ENCODE data around the gene TMEM238. TPM values are rescaled to one million over a fixed set of nuclear protein-coding genes. Genes with fewer than 3 reads are reported as not detected.

TMEM238 gene
- total and polyA plus RNA-seq, 10 donors: 0.17 to 8.8 (median 4.9) TPM; not detected in 1

DNA sequence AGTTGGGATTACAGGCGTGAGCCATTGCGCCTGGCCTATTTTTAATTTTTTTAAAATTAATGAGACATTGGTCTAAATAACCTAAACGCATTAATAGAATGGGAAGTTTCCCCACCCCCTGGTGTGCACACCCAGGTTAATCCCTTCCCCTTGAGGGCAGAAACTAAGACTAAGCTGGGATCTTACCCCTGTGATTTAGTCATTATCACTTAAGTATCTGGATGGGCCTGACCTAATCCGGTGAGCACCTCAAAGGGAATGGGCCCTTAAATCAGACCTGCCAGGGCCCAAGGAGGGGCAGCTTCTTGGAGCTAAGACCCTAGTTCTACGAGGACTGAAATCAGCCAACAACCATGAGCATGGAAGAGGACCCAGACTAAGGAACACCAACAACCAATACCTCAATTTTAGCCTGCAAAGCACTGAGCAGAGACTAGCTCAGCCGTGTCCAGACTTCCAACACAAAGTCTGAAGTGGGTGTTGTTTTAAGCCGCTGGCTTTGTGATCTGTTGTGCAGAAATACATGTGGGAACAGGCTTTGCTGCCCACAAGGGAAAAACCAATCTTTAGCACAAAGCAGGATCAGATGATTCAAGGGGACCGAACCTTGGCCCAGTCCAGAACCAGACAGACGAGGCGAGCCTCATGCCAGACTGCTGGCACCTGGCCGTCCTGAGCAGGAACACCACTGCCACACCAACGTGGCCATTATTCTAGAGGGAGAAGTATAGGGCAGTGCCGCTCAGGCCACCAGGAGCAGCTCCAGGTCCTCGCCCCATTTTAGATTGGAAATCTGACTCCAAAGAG, 16.4 kb upstream of the TMEM238 start:
- H3K4me1 ChIP-seq: peaks cover 0 to 47% (median 3%) of the 10 kb centered on the region in 6 donors
- intact Hi-C loops (cut with DNase I; ENCODE audit: low total_unique reads): no loop called here

DNA sequence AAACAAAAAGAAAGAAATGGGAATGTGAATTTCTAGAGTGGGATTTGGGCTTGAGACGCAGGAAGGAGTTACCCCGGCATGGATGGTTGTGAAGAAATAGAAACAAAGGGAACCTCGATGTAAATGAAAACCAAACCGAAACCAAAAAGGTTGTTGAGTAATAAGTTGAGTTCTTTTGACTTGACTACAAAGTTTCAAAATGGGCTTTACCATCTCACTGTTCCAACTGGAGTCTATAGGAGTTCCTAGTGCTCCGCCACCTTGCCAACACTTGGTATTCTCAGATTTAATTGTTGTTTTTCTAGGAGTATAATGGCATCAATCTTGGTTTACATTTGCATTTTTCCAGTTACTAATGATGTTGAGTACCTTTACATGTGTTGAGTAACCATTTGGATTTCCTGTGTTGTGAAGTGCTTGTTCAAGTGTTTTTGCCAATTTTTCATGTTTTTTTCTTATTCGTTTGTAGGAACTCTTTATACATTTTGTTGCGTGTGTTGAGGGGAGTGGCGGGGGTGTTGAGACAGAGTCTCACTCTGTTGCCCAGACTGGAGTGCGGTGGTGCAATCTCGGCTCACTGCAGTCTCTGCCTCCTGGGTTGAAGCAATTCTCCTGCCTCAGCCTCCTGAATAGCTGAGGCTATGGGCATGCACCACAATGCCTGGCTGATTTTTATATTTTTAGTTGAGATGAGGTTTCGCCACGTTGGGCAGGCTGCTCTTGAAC, 14.3 kb upstream of the TMEM238 start:
- peaks cover 0 to 29% (median 2%) of the 10 kb centered on the region in 6 donors for H3K4me1 ChIP-seq
- no peaks in the 10 kb centered on the region for H3K27me3 ChIP-seq (replicated peaks in 1 of 7)
- no peak for DNase-seq
- H3K4me3 ChIP-seq: peak overlapping the region in 1 of 8 donors; percentile 10
- intact Hi-C loops (cut with DNase I; ENCODE audit: low total_unique reads): no loop called here
- TF ChIP-seq POLR2AphosphoS5 (IDR thresholded peaks at IDR 0.05): no peak
- WGBS, 5 donors: 44 to 84% (median 62%) methylated on average over 12 of the region's 12 CpGs
- peak overlapping the region in 6 of 8 donors; percentile 9 to 81 (median 63) for H3K27ac ChIP-seq
- H3K9me3 ChIP-seq: no peaks in the 10 kb centered on the region
- peaks cover 0 to 39% (median 30%) of the 10 kb centered on the region in 6 donors for H3K36me3 ChIP-seq

More for the DNA sequence above, 16.4 kb upstream of the TMEM238 start:
- WGBS, 5 donors: 89 to 96% (median 92%) methylated on average over 14 of the region's 14 CpGs
- TF ChIP-seq POLR2A (IDR thresholded peaks at IDR 0.05): no peak
- peak in 2 of 3 donors; percentile 19 to 35 for TF ChIP-seq POLR2AphosphoS5 (IDR thresholded peaks at IDR 0.05)
- Histone ChIP-seq H3K27ac (no peak overlapping the region), H3K9me3 (no peaks in the 10 kb centered on the region), H3K27me3 (replicated peaks in 1 of 7) (no peaks in the 10 kb centered on the region), H3K4me3 (no peak overlapping the region), H3K36me3 (peaks cover 0 to 60% (median 38%) of the 10 kb centered on the region in 6 donors)
- no peak for DNase-seq

DNA sequence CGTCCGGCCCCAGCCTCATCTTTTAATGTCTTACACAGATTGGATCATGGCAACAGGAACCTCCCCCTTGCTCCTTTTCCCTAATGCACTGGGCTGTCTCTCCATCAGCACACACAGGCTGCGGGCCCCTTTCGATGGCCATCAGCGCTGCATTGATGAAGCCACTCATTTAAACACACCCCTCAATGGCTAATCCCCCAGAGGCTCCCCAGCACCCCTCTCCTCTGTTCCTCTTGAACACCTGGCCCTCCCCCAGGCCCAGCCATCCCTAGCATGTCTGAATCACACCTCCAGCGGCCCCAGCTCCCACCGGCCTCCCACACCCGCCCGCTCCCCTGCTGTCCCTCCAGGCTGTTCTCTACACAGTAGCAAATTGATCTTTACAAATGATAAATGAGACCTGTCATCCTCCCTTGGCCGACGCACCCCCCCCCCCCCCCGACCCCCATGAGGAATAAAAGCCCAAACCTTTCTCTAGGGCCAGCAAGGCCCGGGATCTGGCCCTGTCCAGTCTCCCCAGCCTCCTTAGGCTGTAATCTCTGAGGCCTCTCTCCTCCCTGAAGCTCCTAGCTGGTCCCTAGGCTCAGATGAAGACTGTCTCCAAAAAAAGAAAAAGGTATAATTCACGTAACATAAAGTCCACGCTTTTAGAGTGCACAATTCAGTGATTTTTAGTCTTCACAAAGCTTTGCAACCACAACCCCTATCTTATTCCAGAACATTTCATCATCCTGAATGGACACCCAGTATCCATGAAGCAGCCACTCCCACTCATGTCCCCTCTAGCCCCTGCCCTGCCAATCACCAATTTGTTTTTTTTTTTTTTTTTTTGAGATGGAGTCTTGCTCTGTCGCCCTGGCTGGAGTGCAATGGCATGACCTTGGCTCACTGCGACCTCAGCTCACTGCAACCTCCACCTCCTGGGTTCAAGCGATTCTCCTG, 9.0 kb upstream of the TMEM238 start:
- Histone ChIP-seq H3K27me3 (replicated peaks in 1 of 7) (no peaks in the 10 kb centered on the region), H3K36me3 (peaks cover 4 to 48% (median 34%) of the 10 kb centered on the region in 6 donors), H3K9me3 (no peaks in the 10 kb centered on the region), H3K27ac (no peak overlapping the region), H3K4me1 (peaks cover 14 to 38% (median 26%) of the 10 kb centered on the region in 6 donors), H3K4me3 (no peak overlapping the region)
- no peak for DNase-seq
- 81 to 88% (median 85%) methylated on average over 18 of the region's 18 CpGs for WGBS, 5 donors
- intact Hi-C loops (cut with DNase I; ENCODE audit: low total_unique reads): no loop called here
- TF ChIP-seq, protein P1, sequence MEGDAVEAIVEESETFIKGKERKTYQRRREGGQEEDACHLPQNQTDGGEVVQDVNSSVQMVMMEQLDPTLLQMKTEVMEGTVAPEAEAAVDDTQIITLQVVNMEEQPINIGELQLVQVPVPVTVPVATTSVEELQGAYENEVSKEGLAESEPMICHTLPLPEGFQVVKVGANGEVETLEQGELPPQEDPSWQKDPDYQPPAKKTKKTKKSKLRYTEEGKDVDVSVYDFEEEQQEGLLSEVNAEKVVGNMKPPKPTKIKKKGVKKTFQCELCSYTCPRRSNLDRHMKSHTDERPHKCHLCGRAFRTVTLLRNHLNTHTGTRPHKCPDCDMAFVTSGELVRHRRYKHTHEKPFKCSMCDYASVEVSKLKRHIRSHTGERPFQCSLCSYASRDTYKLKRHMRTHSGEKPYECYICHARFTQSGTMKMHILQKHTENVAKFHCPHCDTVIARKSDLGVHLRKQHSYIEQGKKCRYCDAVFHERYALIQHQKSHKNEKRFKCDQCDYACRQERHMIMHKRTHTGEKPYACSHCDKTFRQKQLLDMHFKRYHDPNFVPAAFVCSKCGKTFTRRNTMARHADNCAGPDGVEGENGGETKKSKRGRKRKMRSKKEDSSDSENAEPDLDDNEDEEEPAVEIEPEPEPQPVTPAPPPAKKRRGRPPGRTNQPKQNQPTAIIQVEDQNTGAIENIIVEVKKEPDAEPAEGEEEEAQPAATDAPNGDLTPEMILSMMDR (IDR thresholded peaks at IDR 0.05 in 8 of 11, conservative IDR thresholded peaks at IDR 0.05 in 3 of 11): no peak
- TF ChIP-seq POLR2A (IDR thresholded peaks at IDR 0.05) (no peak), POLR2AphosphoS5 (IDR thresholded peaks at IDR 0.05) (peak in 1 of 3 donors; percentile 1)

DNA sequence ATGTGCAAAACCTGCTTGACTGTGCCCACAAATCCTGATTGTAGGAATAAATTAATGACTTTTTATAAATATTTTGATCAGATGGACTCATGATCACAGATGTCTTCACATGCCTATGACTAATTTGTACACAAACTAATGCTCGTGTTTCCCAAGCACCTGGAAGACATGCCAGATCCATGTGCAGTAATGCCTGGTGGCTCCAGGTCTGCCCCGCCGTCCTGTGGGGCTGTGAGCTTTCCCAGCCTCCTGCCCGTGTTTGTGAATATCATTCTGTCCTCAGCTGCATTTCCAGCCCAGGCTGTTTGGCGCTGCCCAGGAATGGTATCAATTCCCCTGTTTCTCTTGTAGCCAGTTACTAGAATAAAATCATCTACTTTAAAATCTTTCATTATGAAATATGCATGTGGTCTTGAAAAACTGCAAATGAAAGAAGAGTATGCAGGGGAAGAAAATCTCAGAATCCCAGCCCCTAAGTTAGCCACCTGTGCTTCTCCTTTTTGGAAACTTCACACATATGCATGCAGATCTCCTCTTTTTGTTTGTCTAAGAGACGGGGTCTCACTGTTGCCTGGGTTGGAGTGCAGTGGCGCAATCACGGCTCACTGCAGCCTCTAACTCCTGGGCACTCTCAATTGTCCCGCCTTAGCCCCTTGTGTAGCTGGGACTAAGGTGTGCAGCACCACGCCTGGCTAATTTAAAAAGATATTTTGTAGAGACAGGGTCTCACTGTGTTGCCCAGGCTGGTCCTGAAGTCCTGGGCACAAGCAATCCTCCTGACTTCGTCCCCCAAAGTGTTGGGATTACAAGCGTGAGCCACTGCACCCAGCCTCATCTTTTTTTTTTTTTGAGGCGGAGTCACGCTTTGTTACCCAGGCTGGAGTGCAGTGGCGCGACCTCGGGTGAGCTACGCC, 7.9 kb upstream of the TMEM238 start:
- intact Hi-C loops (cut with DNase I; ENCODE audit: low total_unique reads): no loop called here
- Histone ChIP-seq H3K36me3 (peaks cover 4 to 60% (median 46%) of the 10 kb centered on the region in 6 donors), H3K4me3 (no peak overlapping the region), H3K27me3 (replicated peaks in 1 of 7) (no peaks in the 10 kb centered on the region), H3K27ac (no peak overlapping the region), H3K9me3 (no peaks in the 10 kb centered on the region), H3K4me1 (peaks cover 25 to 49% (median 36%) of the 10 kb centered on the region in 6 donors)
- no peak for DNase-seq
- 75 to 92% (median 87%) methylated on average over 18 of the region's 18 CpGs for WGBS, 5 donors
- TF ChIP-seq POLR2AphosphoS5 (IDR thresholded peaks at IDR 0.05): no peak
- no peak for TF ChIP-seq POLR2A (IDR thresholded peaks at IDR 0.05)
- TF ChIP-seq, protein P1 (IDR thresholded peaks at IDR 0.05 in 8 of 11, conservative IDR thresholded peaks at IDR 0.05 in 3 of 11): no peak

Data from spleen (tissue), 11 donors.